HUES48 (cell line): Measurements from ENCODE around the gene PHYKPL.
A peak's percentile ranks its signal among the peaks of the same experiment; 100 is the strongest.

Source experiments
- H3K27ac ChIP-seq: one replicate; pipeline ENCODE4 v1.7.0; 2013; ENCODE audit warnings: low read depth, low read length, inconsistent platforms
- H3K27me3 ChIP-seq: 2 replicates; pipeline ENCODE4 v1.6.1; 2013; ENCODE audit warnings: mild to moderate bottlenecking, low read length; ENCODE audit not compliant: control insufficient read depth, insufficient read depth
- H3K36me3 ChIP-seq: 2 replicates; pipeline ENCODE4 v1.6.1; 2013; ENCODE audit warnings: low read length; ENCODE audit not compliant: control insufficient read depth, insufficient read depth
- H3K4me1 ChIP-seq: 2 replicates; pipeline ENCODE4 v1.6.1; 2013; ENCODE audit warnings: mild to moderate bottlenecking, low read length; ENCODE audit not compliant: control insufficient read depth, insufficient read depth
- H3K4me3 ChIP-seq: 2 replicates; pipeline ENCODE4 v1.5.1; 2013; ENCODE audit warnings: mild to moderate bottlenecking, low read depth, low read length
- H3K9ac ChIP-seq: 2 replicates; pipeline ENCODE4 v1.6.1; 2013; ENCODE audit warnings: mild to moderate bottlenecking, low read depth, low read length, moderate library complexity
- H3K9me3 ChIP-seq: 2 replicates; pipeline ENCODE4 v1.6.1; 2013; ENCODE audit warnings: low read length; ENCODE audit not compliant: control insufficient read depth, insufficient read depth

Gene PHYKPL

GRCh38 chr5:178232124-178232919 is at the start of gene PHYKPL:
Gene PHYKPL, minus strand, starts transcription at chr5:178232802. Its CDS starts 252 bp downstream, at chr5:178232550.
- H3K9me3 ChIP-seq: no peaks in the 10 kb centered on the region
- H3K9ac ChIP-seq: peak within 1 kb of the TSS; percentile 67
- H3K27me3 ChIP-seq: no peaks in the 10 kb centered on the region
- H3K4me3 ChIP-seq: peak within 1 kb of the TSS; percentile 82
- peak within 1 kb of the TSS; percentile 84 for H3K27ac ChIP-seq
- H3K36me3 ChIP-seq: peaks cover 40% of the 10 kb centered on the region
- peaks cover 8% of the 10 kb centered on the region for H3K4me1 ChIP-seq

- no peak overlapping the region for H3K9ac ChIP-seq
- peaks cover 3% of the 10 kb centered on the region; the same call in 1 of the 2 replicates for H3K27me3 ChIP-seq
- H3K9me3 ChIP-seq: peaks cover 3% of the 10 kb centered on the region; the same call in 1 of the 2 replicates
- H3K4me3 ChIP-seq: no peak overlapping the region
- no peak overlapping the region for H3K27ac ChIP-seq
- no peaks in the 10 kb centered on the region for H3K36me3 ChIP-seq
- H3K4me1 ChIP-seq: no peaks in the 10 kb centered on the region
These were observed 49.8 kb upstream of the PHYKPL start for GRCh38 chr5:178282391-178282790.

DNA sequence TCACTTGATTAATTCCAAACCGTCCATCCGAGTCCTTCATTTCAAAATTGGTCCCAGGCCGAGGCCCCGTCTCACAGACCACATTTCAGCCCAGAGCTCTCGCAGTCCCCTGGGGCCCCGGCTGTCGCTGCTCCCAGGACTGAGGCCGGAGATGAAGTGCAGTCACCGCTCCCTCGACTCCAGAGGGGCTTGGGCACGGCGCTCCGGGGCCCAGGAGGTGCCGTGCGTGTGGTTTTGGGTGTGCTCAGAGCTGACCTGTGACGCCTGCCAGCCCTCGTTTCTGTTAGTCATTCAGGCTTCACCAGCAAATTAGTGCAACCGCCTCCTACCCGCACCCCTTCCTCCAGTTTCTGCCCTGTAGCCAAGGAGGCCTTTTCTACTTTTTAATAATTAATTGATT is 48.7 kb upstream of the PHYKPL start:
- H3K9ac ChIP-seq: no peak overlapping the region
- no peaks in the 10 kb centered on the region for H3K36me3 ChIP-seq
- no peaks in the 10 kb centered on the region for H3K4me1 ChIP-seq
- H3K27me3 ChIP-seq: peaks cover 3% of the 10 kb centered on the region; the same call in 1 of the 2 replicates
- no peak overlapping the region for H3K4me3 ChIP-seq
- H3K9me3 ChIP-seq: peaks cover 3% of the 10 kb centered on the region; the same call in 1 of the 2 replicates
- no peak overlapping the region for H3K27ac ChIP-seq

GRCh38 chr5:178280631-178281030 is 48.0 kb upstream of the PHYKPL start:
- Histone ChIP-seq H3K9ac (no peak overlapping the region), H3K4me1 (no peaks in the 10 kb centered on the region), H3K4me3 (no peak overlapping the region), H3K36me3 (no peaks in the 10 kb centered on the region), H3K9me3 (peaks cover 3% of the 10 kb centered on the region; the same call in 1 of the 2 replicates), H3K27ac (no peak overlapping the region), H3K27me3 (peaks cover 3% of the 10 kb centered on the region; the same call in 1 of the 2 replicates)

GRCh38 chr5:178279723-178280438 is 47.3 kb upstream of the PHYKPL start:
- Histone ChIP-seq H3K27me3 (peaks cover 3% of the 10 kb centered on the region; the same call in 1 of the 2 replicates), H3K36me3 (no peaks in the 10 kb centered on the region), H3K4me1 (no peaks in the 10 kb centered on the region), H3K27ac (no peak overlapping the region), H3K9ac (no peak overlapping the region), H3K9me3 (peaks cover 3% of the 10 kb centered on the region; the same call in 1 of the 2 replicates), H3K4me3 (no peak overlapping the region)

DNA sequence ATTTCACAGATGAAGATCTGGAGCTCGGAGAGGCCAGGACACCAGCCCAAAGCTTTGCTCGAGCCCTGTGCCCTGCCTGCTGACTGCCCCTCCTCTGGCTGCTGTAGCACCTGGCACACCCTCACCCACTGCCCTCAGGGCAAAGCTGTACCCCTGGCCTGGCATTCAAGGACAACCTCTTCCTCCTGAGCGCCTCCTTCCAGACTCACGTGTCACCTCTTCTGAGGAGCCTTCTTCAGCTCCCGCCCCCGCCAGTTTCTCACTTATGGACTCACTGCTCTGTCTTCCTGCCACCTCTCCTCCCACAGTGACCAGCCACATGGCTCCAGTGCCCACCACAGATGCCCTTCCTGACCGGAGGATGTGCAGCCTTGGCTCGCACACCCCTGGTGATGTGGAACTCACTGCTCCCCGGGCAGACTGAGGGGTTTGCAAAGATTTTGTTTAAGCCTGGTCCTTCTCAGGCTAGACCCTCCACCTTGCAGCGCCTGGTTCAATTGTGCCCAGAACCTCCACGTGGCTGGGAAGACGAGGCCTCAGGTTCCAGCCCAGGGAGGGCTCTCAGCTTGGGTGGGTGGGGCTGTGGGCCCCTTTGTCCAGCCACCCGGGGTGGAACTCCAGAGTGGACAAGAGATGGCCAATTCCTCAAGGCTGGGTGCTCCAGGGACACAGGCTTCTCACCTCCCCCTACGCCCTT is 46.6 kb upstream of the PHYKPL start:
- Histone ChIP-seq H3K4me1 (no peaks in the 10 kb centered on the region), H3K27me3 (peaks cover 3% of the 10 kb centered on the region; the same call in 1 of the 2 replicates), H3K9ac (no peak overlapping the region), H3K27ac (no peak overlapping the region), H3K36me3 (no peaks in the 10 kb centered on the region), H3K4me3 (no peak overlapping the region), H3K9me3 (peaks cover 3% of the 10 kb centered on the region; the same call in 1 of the 2 replicates)

- H3K27me3 ChIP-seq: peaks cover 3% of the 10 kb centered on the region; the same call in 1 of the 2 replicates
- no peak overlapping the region for H3K4me3 ChIP-seq
- H3K36me3 ChIP-seq: no peaks in the 10 kb centered on the region
- H3K27ac ChIP-seq: no peak overlapping the region
- H3K9ac ChIP-seq: no peak overlapping the region
- no peaks in the 10 kb centered on the region for H3K4me1 ChIP-seq
- no peaks in the 10 kb centered on the region for H3K9me3 ChIP-seq
These were observed 45.9 kb upstream of the PHYKPL start for GRCh38 chr5:178278358-178279023.

DNA sequence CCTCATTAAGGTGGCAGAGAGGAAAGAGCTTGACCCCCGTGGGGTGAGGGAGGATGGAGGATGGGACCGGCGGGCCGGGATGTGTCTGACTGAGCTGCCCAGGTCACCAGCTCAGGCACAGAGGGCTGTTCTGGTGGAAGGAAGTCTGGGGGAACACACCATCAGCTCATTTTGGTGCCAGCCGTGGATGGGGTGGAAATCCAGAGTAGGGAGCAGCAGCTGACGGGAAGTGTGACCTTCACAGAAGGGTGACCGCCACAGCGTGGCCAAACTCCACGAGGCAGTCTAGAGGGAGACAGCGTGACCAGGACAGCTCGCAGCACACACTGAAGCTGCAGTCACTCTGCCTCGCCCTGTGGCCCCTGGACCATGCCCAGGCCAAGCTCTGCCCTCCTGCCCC is 45.3 kb upstream of the PHYKPL start:
- Histone ChIP-seq H3K27me3 (peaks cover 3% of the 10 kb centered on the region; the same call in 1 of the 2 replicates), H3K36me3 (no peaks in the 10 kb centered on the region), H3K27ac (no peak overlapping the region), H3K4me1 (no peaks in the 10 kb centered on the region), H3K9ac (no peak overlapping the region), H3K4me3 (no peak overlapping the region), H3K9me3 (no peaks in the 10 kb centered on the region)

- H3K27me3 ChIP-seq: peaks cover 3% of the 10 kb centered on the region; the same call in 1 of the 2 replicates
- H3K36me3 ChIP-seq: no peaks in the 10 kb centered on the region
- no peaks in the 10 kb centered on the region for H3K4me1 ChIP-seq
- no peaks in the 10 kb centered on the region for H3K9me3 ChIP-seq
- no peak overlapping the region for H3K27ac ChIP-seq
- no peak overlapping the region for H3K4me3 ChIP-seq
- H3K9ac ChIP-seq: no peak overlapping the region
These were observed 44.7 kb upstream of the PHYKPL start for GRCh38 chr5:178277346-178277745.

DNA sequence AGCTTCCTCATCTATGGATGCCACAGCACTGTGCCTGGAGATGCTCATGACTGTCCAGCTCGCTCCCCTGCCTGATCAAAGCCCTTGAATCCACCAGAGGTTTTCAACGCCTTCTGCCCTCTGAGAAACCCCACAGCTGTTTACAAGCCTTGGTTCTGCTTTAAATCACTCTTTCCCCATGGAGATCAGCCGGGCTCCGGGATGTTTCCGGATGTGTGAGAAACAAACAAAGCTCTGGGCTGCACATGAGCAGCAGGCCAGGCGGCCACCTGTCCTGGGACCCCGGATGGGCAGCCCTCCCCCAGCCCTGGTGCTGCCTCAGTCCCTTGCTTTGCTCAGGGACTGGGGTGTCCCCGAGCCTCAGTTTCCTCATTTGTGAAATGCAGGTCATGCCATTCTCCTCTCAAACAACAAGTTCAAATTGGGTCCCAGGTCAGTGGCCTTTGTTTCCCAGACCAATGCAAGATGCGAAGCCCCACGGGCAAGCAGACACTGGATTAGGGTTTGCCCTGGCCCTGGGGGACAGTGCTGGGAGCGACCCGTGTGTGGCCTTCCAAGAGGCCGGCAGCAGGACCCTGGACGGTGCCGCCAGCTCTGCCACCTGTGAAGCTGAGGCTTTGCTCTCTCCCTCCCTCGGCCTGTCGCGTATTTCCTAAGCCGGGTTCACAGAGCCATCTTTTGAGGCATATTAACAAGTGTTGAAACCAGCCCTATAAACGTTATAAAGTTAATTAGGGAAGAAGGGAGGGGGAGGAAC is 42.4 kb upstream of the PHYKPL start:
- Histone ChIP-seq H3K36me3 (no peaks in the 10 kb centered on the region), H3K27me3 (no peaks in the 10 kb centered on the region), H3K9me3 (no peaks in the 10 kb centered on the region), H3K4me1 (no peaks in the 10 kb centered on the region), H3K4me3 (no peak overlapping the region), H3K27ac (no peak overlapping the region), H3K9ac (no peak overlapping the region)
